Type B pancreatic cell (in vitro differentiated cells): ENCODE results near the gene CPNE7. TPM values are rescaled to one million over a fixed set of nuclear protein-coding genes. Genes with fewer than 3 reads are reported as not detected.

Source experiments
- DNase-seq: peaks from one replicate; pipeline ENCODE4 v3.0.0; 2021; ENCODE audit warnings: mixed read lengths; ENCODE audit not compliant: unreplicated experiment; ENCODE audit errors: extremely low spot score
- H3K27ac Mint-ChIP-seq: 2 replicates; pipeline ENCODE4 v1.8.0; 2021; ENCODE audit warnings: mild to moderate bottlenecking, mixed read lengths
- H3K27me3 Mint-ChIP-seq: 2 replicates; pipeline ENCODE4 v1.8.0; 2021; ENCODE audit warnings: mixed read lengths
- H3K36me3 Mint-ChIP-seq: 2 replicates; pipeline ENCODE4 v1.8.0; 2021; ENCODE audit warnings: mixed read lengths
- H3K4me1 Mint-ChIP-seq: one replicate; pipeline ENCODE4 v1.8.0; 2021; ENCODE audit warnings: mixed read lengths; ENCODE audit not compliant: unreplicated experiment
- H3K4me3 Mint-ChIP-seq: 2 replicates; pipeline ENCODE4 v1.8.0; 2021; ENCODE audit warnings: mild to moderate bottlenecking, mixed read lengths
- H3K9me3 Mint-ChIP-seq: 2 replicates; pipeline ENCODE4 v1.8.0; 2021; ENCODE audit warnings: mixed read lengths
- total RNA-seq: library from RNA; stranded (reverse); gene quantifications from 2 replicates; pipeline ENCODE4 v1.2.1, GENCODE V29; 2021; ENCODE audit warnings: low replicate concordance
- TF ChIP-seq, protein P1 (sequence below): fragments of 200-600 bp; sonication (generic); conservative IDR thresholded peaks from 2 replicates; pipeline ENCODE4 v1.5.0; 2021; ENCODE audit warnings: antibody characterized with exemption, mild to moderate bottlenecking

The CPNE7 gene
- total RNA-seq, 1 donor from 2014 or later: 6.5 TPM

GRCh38 chr16:89600427-89600826, 24.9 kb downstream of the CPNE7 start:
- Mint-ChIP-seq H3K4me3 (no peak overlapping the region), H3K27me3 (peaks cover 4% of the 10 kb centered on the region), H3K4me1 (peaks cover 5% of the 10 kb centered on the region), H3K36me3 (no peaks in the 10 kb centered on the region), H3K27ac (no peak overlapping the region), H3K9me3 (no peaks in the 10 kb centered on the region)
- no peak for DNase-seq
- TF ChIP-seq, protein P1, sequence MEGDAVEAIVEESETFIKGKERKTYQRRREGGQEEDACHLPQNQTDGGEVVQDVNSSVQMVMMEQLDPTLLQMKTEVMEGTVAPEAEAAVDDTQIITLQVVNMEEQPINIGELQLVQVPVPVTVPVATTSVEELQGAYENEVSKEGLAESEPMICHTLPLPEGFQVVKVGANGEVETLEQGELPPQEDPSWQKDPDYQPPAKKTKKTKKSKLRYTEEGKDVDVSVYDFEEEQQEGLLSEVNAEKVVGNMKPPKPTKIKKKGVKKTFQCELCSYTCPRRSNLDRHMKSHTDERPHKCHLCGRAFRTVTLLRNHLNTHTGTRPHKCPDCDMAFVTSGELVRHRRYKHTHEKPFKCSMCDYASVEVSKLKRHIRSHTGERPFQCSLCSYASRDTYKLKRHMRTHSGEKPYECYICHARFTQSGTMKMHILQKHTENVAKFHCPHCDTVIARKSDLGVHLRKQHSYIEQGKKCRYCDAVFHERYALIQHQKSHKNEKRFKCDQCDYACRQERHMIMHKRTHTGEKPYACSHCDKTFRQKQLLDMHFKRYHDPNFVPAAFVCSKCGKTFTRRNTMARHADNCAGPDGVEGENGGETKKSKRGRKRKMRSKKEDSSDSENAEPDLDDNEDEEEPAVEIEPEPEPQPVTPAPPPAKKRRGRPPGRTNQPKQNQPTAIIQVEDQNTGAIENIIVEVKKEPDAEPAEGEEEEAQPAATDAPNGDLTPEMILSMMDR: no peak

DNA sequence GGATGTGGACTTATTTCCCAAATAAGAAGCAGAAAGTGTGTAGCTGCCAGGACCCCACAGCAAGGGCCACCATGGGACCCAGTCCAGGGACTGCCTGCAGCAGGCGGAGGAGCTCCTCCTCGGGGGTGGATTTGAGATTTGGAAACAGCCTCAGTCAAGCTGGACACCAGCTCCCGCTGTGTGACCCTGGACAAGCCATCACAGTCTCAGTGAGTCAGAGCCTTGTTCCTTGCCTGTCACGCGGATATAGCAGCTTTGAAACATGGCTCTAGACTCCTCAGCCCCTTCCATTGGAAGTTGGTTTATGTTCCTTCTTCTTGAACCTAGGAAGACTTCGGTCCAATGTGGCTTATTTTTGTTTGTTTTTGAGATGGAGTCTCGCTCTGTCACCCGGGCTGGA, 25.4 kb downstream of the CPNE7 start:
- DNase-seq: no peak
- TF ChIP-seq, protein P1: no peak
- Mint-ChIP-seq H3K4me3 (no peak overlapping the region), H3K9me3 (no peaks in the 10 kb centered on the region), H3K36me3 (no peaks in the 10 kb centered on the region), H3K27me3 (peaks cover 4% of the 10 kb centered on the region), H3K27ac (no peak overlapping the region), H3K4me1 (peaks cover 5% of the 10 kb centered on the region)

DNA sequence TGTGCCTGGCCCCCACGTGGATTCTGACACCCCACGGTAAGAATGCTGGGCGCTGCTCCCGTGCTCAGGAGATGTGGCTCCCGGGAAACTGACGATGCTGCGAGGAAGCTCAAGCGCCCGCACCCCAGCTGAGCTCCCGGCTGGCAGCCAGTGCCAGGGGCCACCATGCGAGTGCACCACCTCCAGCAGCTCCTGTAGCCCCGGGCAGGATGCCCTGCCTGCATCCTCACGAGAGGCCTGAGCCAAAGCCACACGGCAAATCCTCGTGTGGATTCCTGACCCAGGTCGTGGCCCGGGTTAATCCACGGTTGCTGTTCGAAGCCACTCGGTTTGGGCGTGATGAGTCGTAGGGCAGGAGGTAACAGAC, 26.3 kb downstream of the CPNE7 start:
- TF ChIP-seq, protein P1: no peak
- no peaks in the 10 kb centered on the region for H3K36me3 Mint-ChIP-seq
- H3K9me3 Mint-ChIP-seq: no peaks in the 10 kb centered on the region
- H3K4me3 Mint-ChIP-seq: no peak overlapping the region
- H3K27me3 Mint-ChIP-seq: peaks cover 4% of the 10 kb centered on the region
- no peak overlapping the region for H3K27ac Mint-ChIP-seq
- peaks cover 5% of the 10 kb centered on the region for H3K4me1 Mint-ChIP-seq
- no peak for DNase-seq

DNA sequence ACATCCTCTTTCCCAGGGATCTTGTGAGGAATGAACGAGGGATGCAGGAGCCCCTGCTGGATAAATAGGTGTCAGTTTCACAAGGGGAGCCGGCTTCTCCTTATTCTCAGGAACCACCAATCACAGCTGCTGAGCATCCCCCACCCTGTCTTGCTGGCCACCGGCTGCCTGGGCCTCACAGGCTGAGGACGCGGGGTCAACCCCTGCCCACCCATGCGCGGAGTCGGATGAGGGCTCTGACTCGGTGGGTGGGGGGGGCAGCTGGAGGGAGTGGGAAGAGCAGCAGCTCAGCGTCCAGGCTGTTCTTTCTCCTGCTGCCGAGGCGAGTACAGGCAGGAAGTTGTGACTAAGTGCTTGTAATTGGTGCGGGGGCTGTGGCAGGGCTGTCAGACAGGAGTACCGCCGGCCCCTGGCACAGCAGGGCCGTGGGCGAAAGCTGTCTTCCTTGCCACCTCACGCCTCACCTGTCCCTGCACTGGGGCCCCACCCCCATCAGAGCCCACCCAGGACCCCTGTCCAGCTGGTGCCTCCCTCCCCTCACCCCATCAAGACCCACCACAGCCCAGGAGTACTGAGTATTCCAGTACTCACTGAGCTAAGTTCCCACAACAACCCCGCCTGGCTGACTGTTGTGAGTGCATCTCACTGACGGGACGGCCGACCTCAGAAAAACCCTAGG, 26.9 kb downstream of the CPNE7 start:
- H3K4me1 Mint-ChIP-seq: peaks cover 5% of the 10 kb centered on the region
- H3K4me3 Mint-ChIP-seq: peak overlapping the region; percentile 57
- peaks cover 4% of the 10 kb centered on the region for H3K27me3 Mint-ChIP-seq
- TF ChIP-seq, protein P1: no peak
- no peaks in the 10 kb centered on the region for H3K9me3 Mint-ChIP-seq
- no peaks in the 10 kb centered on the region for H3K36me3 Mint-ChIP-seq
- H3K27ac Mint-ChIP-seq: peak overlapping the region; percentile 70
- DNase-seq: peak; percentile 87

DNA sequence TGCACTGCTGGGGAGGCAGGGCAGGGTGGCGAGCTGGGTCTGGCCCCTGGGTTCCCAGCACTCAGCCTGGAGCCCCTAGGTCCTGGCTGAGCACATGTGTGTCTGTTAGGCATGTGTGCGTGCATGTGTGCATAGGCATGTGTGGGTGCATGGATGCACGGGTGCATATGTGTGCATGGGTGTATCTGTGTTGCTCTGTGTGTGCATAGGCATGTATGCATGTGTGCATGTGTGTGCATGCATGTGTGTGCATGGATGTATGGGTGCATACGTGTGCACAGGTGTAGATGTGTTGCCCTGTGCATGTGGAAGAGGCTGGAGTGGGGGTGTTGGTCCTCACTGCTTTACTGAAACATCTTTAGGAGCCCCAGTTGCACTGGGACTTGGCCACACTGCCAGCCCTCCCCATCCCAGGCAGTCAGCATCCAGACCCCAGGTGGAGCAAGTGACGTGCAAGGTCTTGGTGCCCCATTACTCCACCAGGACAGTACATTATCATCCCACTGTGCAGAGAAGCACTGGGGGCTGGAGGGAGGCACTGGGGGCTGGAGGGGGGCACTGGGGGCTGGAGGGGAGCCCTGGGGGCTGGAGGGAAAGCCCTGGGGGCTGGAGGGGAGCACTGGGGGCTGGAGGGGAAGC, 27.5 kb downstream of the CPNE7 start:
- no peak for DNase-seq
- H3K9me3 Mint-ChIP-seq: no peaks in the 10 kb centered on the region
- no peaks in the 10 kb centered on the region for H3K36me3 Mint-ChIP-seq
- peak overlapping the region; percentile 70 for H3K27ac Mint-ChIP-seq
- H3K4me3 Mint-ChIP-seq: peak overlapping the region; percentile 57
- TF ChIP-seq, protein P1: no peak
- H3K4me1 Mint-ChIP-seq: peaks cover 5% of the 10 kb centered on the region
- peaks cover 4% of the 10 kb centered on the region for H3K27me3 Mint-ChIP-seq
